KG1 (cell line): ENCODE measurements around the gene CYTH1.

Experiments
- DNase-seq: peaks from one replicate; lab custom pipeline; 2025; lab: John Stamatoyannopoulos, UW

The CYTH1 gene

GRCh38 chr17:78781893-78782304 lies at the start of gene CYTH1:
Gene CYTH1, minus strand, starts transcription at chr17:78782273. Its CDS starts 50 bp downstream, at chr17:78782223.
- DNase-seq, result no peak

- DNase-seq, result no peak
These were observed 47.4 kb upstream of the CYTH1 start for GRCh38 chr17:78829477-78829876.

GRCh38 chr17:78828470-78829185 lies 46.6 kb upstream of the CYTH1 start:
- DNase-seq, result no peak

- no peak for DNase-seq
These were observed 44.9 kb upstream of the CYTH1 start for GRCh38 chr17:78826836-78827509.

- DNase-seq, result no peak
These were observed 44.3 kb upstream of the CYTH1 start for GRCh38 chr17:78826421-78826820.

- no peak for DNase-seq
These were observed 43.6 kb upstream of the CYTH1 start for GRCh38 chr17:78825696-78826095.

GRCh38 chr17:78824240-78824639 lies 42.2 kb upstream of the CYTH1 start:
- DNase-seq, result no peak

GRCh38 chr17:78823282-78824046 lies 41.4 kb upstream of the CYTH1 start:
- DNase-seq, result no peak

GRCh38 chr17:78822552-78822951 lies 40.5 kb upstream of the CYTH1 start:
- DNase-seq, result no peak

GRCh38 chr17:78821961-78822360 lies 39.9 kb upstream of the CYTH1 start:
- no peak for DNase-seq

GRCh38 chr17:78820841-78821240 lies 38.8 kb upstream of the CYTH1 start:
- DNase-seq, result no peak

- DNase-seq, result no peak
These were observed 38.0 kb upstream of the CYTH1 start for GRCh38 chr17:78819806-78820792.

- no peak for DNase-seq
These were observed 37.3 kb upstream of the CYTH1 start for GRCh38 chr17:78819402-78819801.

GRCh38 chr17:78818932-78819331 lies 36.9 kb upstream of the CYTH1 start:
- peak; percentile 28 for DNase-seq

GRCh38 chr17:78818152-78818846 lies 36.2 kb upstream of the CYTH1 start:
- DNase-seq, result no peak

- no peak for DNase-seq
These were observed 35.0 kb upstream of the CYTH1 start for GRCh38 chr17:78817123-78817522.

- no peak for DNase-seq
These were observed 33.6 kb upstream of the CYTH1 start for GRCh38 chr17:78815696-78816095.

GRCh38 chr17:78812855-78813254 lies 30.8 kb upstream of the CYTH1 start:
- DNase-seq, result no peak

- no peak for DNase-seq
These were observed 26.1 kb upstream of the CYTH1 start for GRCh38 chr17:78808163-78808562.

GRCh38 chr17:78806451-78806850 lies 24.4 kb upstream of the CYTH1 start:
- no peak for DNase-seq

GRCh38 chr17:78805301-78805700 lies 23.2 kb upstream of the CYTH1 start:
- DNase-seq, result no peak
